NCI-H2227 (cell line): ENCODE results near the gene RANBP17.

Source experiments
- DNase-seq: peaks from one replicate; lab custom pipeline; 2025; ENCODE audit not compliant: unreplicated experiment; lab: John Stamatoyannopoulos, UW

Gene RANBP17

GRCh38 chr5:171344936-171345608 lies 483.3 kb downstream of the RANBP17 start:
- no peak for DNase-seq
